ENCODE data around the gene CYTH4. TPM values are rescaled to one million over a fixed set of nuclear protein-coding genes. Genes with fewer than 3 reads are reported as not detected.

CYTH4 gene
- total and polyA plus RNA-seq, 4 donors: 1.9 to 9.9 (median 5.9) TPM

DNA sequence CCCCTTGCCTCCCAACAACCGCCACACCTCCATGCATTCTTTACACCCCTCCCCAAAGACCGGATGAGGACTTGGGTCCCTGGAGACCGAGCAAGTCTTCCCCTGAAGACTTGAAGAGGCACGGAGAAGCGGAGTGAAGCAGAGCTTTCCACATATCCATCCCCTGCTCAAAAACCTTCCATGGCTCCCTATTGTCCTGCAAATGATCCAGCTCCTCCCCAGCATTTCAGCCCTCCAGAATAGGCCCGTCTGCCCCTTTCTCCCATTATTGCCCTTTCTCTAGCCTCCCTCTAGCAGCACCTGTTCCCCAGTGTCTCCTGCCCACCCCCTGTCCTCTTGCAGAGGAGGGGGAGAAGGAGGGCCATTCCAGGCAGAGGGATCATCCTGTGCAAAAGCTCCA is 59.8 kb downstream of the CYTH4 start:
- H3K9ac ChIP-seq (ENCODE audit: low read depth in 1 of 2, low read length in 2 of 2): no peak overlapping the region
- H3K27me3 ChIP-seq (ENCODE audit: control insufficient read depth in 4 of 4, insufficient read depth in 4 of 4, low read length in 3 of 4): no peaks in the 10 kb centered on the region
- no peaks in the 10 kb centered on the region for H3K9me3 ChIP-seq (ENCODE audit: control insufficient read depth in 4 of 4, low read length in 3 of 4)
- H3K36me3 ChIP-seq (ENCODE audit: control insufficient read depth in 4 of 4, insufficient read depth in 3 of 4, low read depth in 1 of 4, low read length in 3 of 4): no peaks in the 10 kb centered on the region
- no peak for DNase-seq (ENCODE audit: low spot score)
- peaks cover 0 to 10% (median 5%) of the 10 kb centered on the region in 4 donors for H3K4me1 ChIP-seq (ENCODE audit: control insufficient read depth in 4 of 4, insufficient read depth in 4 of 4, low read length in 3 of 4)
- no peak overlapping the region for H3K27ac ChIP-seq (ENCODE audit: low read depth in 1 of 2, low read length in 2 of 2)
- TF ChIP-seq HNF4A (conservative IDR thresholded peaks at IDR 0.05): no peak
- no peak for TF ChIP-seq SP1 (IDR thresholded peaks at IDR 0.05)
- no peak for TF ChIP-seq ZBTB33 (IDR thresholded peaks at IDR 0.05)
- TF ChIP-seq HNF4G (IDR thresholded peaks at IDR 0.05): no peak
- TF ChIP-seq YY1 (IDR thresholded peaks at IDR 0.05): no peak
- TF ChIP-seq, protein P1, sequence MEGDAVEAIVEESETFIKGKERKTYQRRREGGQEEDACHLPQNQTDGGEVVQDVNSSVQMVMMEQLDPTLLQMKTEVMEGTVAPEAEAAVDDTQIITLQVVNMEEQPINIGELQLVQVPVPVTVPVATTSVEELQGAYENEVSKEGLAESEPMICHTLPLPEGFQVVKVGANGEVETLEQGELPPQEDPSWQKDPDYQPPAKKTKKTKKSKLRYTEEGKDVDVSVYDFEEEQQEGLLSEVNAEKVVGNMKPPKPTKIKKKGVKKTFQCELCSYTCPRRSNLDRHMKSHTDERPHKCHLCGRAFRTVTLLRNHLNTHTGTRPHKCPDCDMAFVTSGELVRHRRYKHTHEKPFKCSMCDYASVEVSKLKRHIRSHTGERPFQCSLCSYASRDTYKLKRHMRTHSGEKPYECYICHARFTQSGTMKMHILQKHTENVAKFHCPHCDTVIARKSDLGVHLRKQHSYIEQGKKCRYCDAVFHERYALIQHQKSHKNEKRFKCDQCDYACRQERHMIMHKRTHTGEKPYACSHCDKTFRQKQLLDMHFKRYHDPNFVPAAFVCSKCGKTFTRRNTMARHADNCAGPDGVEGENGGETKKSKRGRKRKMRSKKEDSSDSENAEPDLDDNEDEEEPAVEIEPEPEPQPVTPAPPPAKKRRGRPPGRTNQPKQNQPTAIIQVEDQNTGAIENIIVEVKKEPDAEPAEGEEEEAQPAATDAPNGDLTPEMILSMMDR (IDR thresholded peaks at IDR 0.05; ENCODE audit: low read depth, low read length, missing input control): no peak
- TF ChIP-seq JUND (IDR thresholded peaks at IDR 0.05): no peak
- no peak for TF ChIP-seq NR2F2 (IDR thresholded peaks at IDR 0.05)
- no peak for TF ChIP-seq MAX (IDR thresholded peaks at IDR 0.05)
- no peak for TF ChIP-seq TAF1 (conservative IDR thresholded peaks at IDR 0.05)
- no peak for TF ChIP-seq FOXA1 (IDR thresholded peaks at IDR 0.05)
- no peak for TF ChIP-seq ATF3 (IDR thresholded peaks at IDR 0.05)
- WGBS: 90% methylated on average over 6 of the region's 6 CpGs
- H3K4me3 ChIP-seq (ENCODE audit: low read depth in 1 of 3, low read length in 3 of 3): no peak overlapping the region

GRCh38 chr22:37343348-37343747 is 61.0 kb downstream of the CYTH4 start:
- no peaks in the 10 kb centered on the region for H3K36me3 ChIP-seq (ENCODE audit: control insufficient read depth in 4 of 4, insufficient read depth in 3 of 4, low read depth in 1 of 4, low read length in 3 of 4)
- H3K27ac ChIP-seq (ENCODE audit: low read depth in 1 of 2, low read length in 2 of 2): no peak overlapping the region
- H3K9me3 ChIP-seq (ENCODE audit: control insufficient read depth in 4 of 4, low read length in 3 of 4): no peaks in the 10 kb centered on the region
- DNase-seq (ENCODE audit: low spot score): no peak
- TF ChIP-seq NR2F2 (IDR thresholded peaks at IDR 0.05): no peak
- TF ChIP-seq FOXA1 (IDR thresholded peaks at IDR 0.05): no peak
- no peak for TF ChIP-seq YY1 (IDR thresholded peaks at IDR 0.05)
- no peak for TF ChIP-seq HNF4G (IDR thresholded peaks at IDR 0.05)
- TF ChIP-seq RAD21 (IDR thresholded peaks at IDR 0.05): no peak
- no peak for TF ChIP-seq GABPA (IDR thresholded peaks at IDR 0.05 in 1 of 2, conservative IDR thresholded peaks at IDR 0.05 in 1 of 2)
- TF ChIP-seq REST (IDR thresholded peaks at IDR 0.05): no peak
- no peak for TF ChIP-seq JUND (IDR thresholded peaks at IDR 0.05)
- TF ChIP-seq MAX (IDR thresholded peaks at IDR 0.05): no peak
- no peak for TF ChIP-seq ZBTB33 (IDR thresholded peaks at IDR 0.05)
- no peak for TF ChIP-seq ATF3 (IDR thresholded peaks at IDR 0.05)
- TF ChIP-seq TAF1 (conservative IDR thresholded peaks at IDR 0.05): no peak
- TF ChIP-seq EGR1 (IDR thresholded peaks at IDR 0.05; ENCODE audit: low read depth in 2 of 2): no peak
- TF ChIP-seq RXRA (IDR thresholded peaks at IDR 0.05): no peak
- TF ChIP-seq HNF4A (conservative IDR thresholded peaks at IDR 0.05): no peak
- no peak for TF ChIP-seq FOXA2 (IDR thresholded peaks at IDR 0.05)
- TF ChIP-seq, protein P1 (IDR thresholded peaks at IDR 0.05; ENCODE audit: low read depth, low read length, missing input control): no peak
- TF ChIP-seq SP1 (IDR thresholded peaks at IDR 0.05): no peak
- WGBS: 76% methylated on average over 11 of the region's 11 CpGs
- no peak overlapping the region for H3K9ac ChIP-seq (ENCODE audit: low read depth in 1 of 2, low read length in 2 of 2)
- no peak overlapping the region for H3K4me3 ChIP-seq (ENCODE audit: low read depth in 1 of 3, low read length in 3 of 3)
- H3K27me3 ChIP-seq (ENCODE audit: control insufficient read depth in 4 of 4, insufficient read depth in 4 of 4, low read length in 3 of 4): no peaks in the 10 kb centered on the region
- H3K4me1 ChIP-seq (ENCODE audit: control insufficient read depth in 4 of 4, insufficient read depth in 4 of 4, low read length in 3 of 4): peaks cover 0 to 10% (median 4%) of the 10 kb centered on the region in 4 donors
